Measurements from ENCODE around the gene CTIF. TPM values are rescaled to one million over a fixed set of nuclear protein-coding genes. Genes with fewer than 3 reads are reported as not detected.
A peak's percentile ranks its signal among the peaks of the same experiment; 100 is the strongest.

CTIF gene
- total and polyA plus RNA-seq, 4 donors, result 10.6 to 26.7 (median 12.3) TPM

DNA sequence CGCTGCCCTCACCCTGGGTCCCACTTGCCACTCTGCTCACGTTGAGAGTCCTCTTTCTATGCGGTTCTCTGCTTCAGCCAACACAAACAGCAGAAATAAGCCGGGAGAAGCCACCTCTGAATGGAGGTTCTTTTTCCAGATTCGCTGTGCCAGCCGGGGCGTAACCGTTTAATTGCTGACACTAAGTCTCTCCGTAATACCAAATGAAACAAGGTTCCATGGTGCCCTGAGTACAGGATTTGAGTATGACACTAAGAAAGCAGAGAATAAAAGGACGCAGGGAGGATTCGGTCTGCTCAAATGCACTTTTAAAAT, 37.6 kb downstream of the CTIF start:
- Histone ChIP-seq H3K27ac (ENCODE audit: low read depth in 1 of 2, low read length in 2 of 2) (peak overlapping the region; percentile 56 to 92), H3K4me3 (ENCODE audit: low read depth in 1 of 3, low read length in 3 of 3) (peak overlapping the region in 1 of 3 donors; percentile 12), H3K4me1 (ENCODE audit: control insufficient read depth in 4 of 4, insufficient read depth in 4 of 4, low read length in 3 of 4) (peaks cover 14 to 71% (median 56%) of the 10 kb centered on the region in 4 donors), H3K36me3 (ENCODE audit: control insufficient read depth in 4 of 4, insufficient read depth in 3 of 4, low read depth in 1 of 4, low read length in 3 of 4) (no peaks in the 10 kb centered on the region), H3K9ac (ENCODE audit: low read depth in 1 of 2, low read length in 2 of 2) (peak overlapping the region in 1 of 2 donors; percentile 85), H3K27me3 (ENCODE audit: control insufficient read depth in 4 of 4, insufficient read depth in 4 of 4, low read length in 3 of 4) (no peaks in the 10 kb centered on the region), H3K9me3 (ENCODE audit: control insufficient read depth in 4 of 4, low read length in 3 of 4) (no peaks in the 10 kb centered on the region)
- no peak for DNase-seq (ENCODE audit: low spot score)
- 46% methylated on average over 11 of the region's 11 CpGs for WGBS
- TF ChIP-seq HNF4A (conservative IDR thresholded peaks at IDR 0.05) (no peak), REST (IDR thresholded peaks at IDR 0.05) (peak; percentile 8)

- Histone ChIP-seq H3K36me3 (ENCODE audit: control insufficient read depth in 4 of 4, insufficient read depth in 3 of 4, low read depth in 1 of 4, low read length in 3 of 4) (no peaks in the 10 kb centered on the region), H3K4me1 (ENCODE audit: control insufficient read depth in 4 of 4, insufficient read depth in 4 of 4, low read length in 3 of 4) (peaks cover 15 to 83% (median 65%) of the 10 kb centered on the region in 4 donors), H3K27me3 (ENCODE audit: control insufficient read depth in 4 of 4, insufficient read depth in 4 of 4, low read length in 3 of 4) (no peaks in the 10 kb centered on the region), H3K4me3 (ENCODE audit: low read depth in 1 of 3, low read length in 3 of 3) (no peak overlapping the region), H3K9me3 (ENCODE audit: control insufficient read depth in 4 of 4, low read length in 3 of 4) (no peaks in the 10 kb centered on the region), H3K9ac (ENCODE audit: low read depth in 1 of 2, low read length in 2 of 2) (no peak overlapping the region), H3K27ac (ENCODE audit: low read depth in 1 of 2, low read length in 2 of 2) (peak overlapping the region in 1 of 2 donors; percentile 56)
- TF ChIP-seq SP1 (IDR thresholded peaks at IDR 0.05) (no peak), GABPA (IDR thresholded peaks at IDR 0.05 in 1 of 2, conservative IDR thresholded peaks at IDR 0.05 in 1 of 2) (no peak), FOXA2 (IDR thresholded peaks at IDR 0.05) (no peak)
- 76% methylated on average over 5 of the region's 5 CpGs for WGBS
- DNase-seq (ENCODE audit: low spot score), result no peak
Measured at GRCh38 chr18:48577478-48578190, 38.8 kb downstream of the CTIF start.

GRCh38 chr18:48578289-48578688, 39.5 kb downstream of the CTIF start:
- no peak overlapping the region for H3K9ac ChIP-seq (ENCODE audit: low read depth in 1 of 2, low read length in 2 of 2)
- no peak overlapping the region for H3K4me3 ChIP-seq (ENCODE audit: low read depth in 1 of 3, low read length in 3 of 3)
- H3K27ac ChIP-seq (ENCODE audit: low read depth in 1 of 2, low read length in 2 of 2), result no peak overlapping the region
- H3K36me3 ChIP-seq (ENCODE audit: control insufficient read depth in 4 of 4, insufficient read depth in 3 of 4, low read depth in 1 of 4, low read length in 3 of 4), result no peaks in the 10 kb centered on the region
- H3K4me1 ChIP-seq (ENCODE audit: control insufficient read depth in 4 of 4, insufficient read depth in 4 of 4, low read length in 3 of 4), result peaks cover 18 to 83% (median 64%) of the 10 kb centered on the region in 4 donors
- 94% methylated on average over 3 of the region's 3 CpGs for WGBS
- H3K27me3 ChIP-seq (ENCODE audit: control insufficient read depth in 4 of 4, insufficient read depth in 4 of 4, low read length in 3 of 4), result no peaks in the 10 kb centered on the region
- DNase-seq (ENCODE audit: low spot score), result no peak
- TF ChIP-seq FOXA2 (IDR thresholded peaks at IDR 0.05) (no peak), REST (IDR thresholded peaks at IDR 0.05) (no peak), TAF1 (conservative IDR thresholded peaks at IDR 0.05) (no peak), NR2F2 (IDR thresholded peaks at IDR 0.05) (no peak), JUND (IDR thresholded peaks at IDR 0.05) (no peak), EGR1 (IDR thresholded peaks at IDR 0.05; ENCODE audit: low read depth in 2 of 2) (no peak), FOXA1 (IDR thresholded peaks at IDR 0.05) (no peak), GABPA (IDR thresholded peaks at IDR 0.05 in 1 of 2, conservative IDR thresholded peaks at IDR 0.05 in 1 of 2) (no peak), MAX (IDR thresholded peaks at IDR 0.05) (no peak), HNF4A (conservative IDR thresholded peaks at IDR 0.05) (no peak), HNF4G (IDR thresholded peaks at IDR 0.05) (no peak)
- TF ChIP-seq, protein P1, sequence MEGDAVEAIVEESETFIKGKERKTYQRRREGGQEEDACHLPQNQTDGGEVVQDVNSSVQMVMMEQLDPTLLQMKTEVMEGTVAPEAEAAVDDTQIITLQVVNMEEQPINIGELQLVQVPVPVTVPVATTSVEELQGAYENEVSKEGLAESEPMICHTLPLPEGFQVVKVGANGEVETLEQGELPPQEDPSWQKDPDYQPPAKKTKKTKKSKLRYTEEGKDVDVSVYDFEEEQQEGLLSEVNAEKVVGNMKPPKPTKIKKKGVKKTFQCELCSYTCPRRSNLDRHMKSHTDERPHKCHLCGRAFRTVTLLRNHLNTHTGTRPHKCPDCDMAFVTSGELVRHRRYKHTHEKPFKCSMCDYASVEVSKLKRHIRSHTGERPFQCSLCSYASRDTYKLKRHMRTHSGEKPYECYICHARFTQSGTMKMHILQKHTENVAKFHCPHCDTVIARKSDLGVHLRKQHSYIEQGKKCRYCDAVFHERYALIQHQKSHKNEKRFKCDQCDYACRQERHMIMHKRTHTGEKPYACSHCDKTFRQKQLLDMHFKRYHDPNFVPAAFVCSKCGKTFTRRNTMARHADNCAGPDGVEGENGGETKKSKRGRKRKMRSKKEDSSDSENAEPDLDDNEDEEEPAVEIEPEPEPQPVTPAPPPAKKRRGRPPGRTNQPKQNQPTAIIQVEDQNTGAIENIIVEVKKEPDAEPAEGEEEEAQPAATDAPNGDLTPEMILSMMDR (IDR thresholded peaks at IDR 0.05; ENCODE audit: low read depth, low read length, missing input control), result no peak
- TF ChIP-seq, protein P2, sequence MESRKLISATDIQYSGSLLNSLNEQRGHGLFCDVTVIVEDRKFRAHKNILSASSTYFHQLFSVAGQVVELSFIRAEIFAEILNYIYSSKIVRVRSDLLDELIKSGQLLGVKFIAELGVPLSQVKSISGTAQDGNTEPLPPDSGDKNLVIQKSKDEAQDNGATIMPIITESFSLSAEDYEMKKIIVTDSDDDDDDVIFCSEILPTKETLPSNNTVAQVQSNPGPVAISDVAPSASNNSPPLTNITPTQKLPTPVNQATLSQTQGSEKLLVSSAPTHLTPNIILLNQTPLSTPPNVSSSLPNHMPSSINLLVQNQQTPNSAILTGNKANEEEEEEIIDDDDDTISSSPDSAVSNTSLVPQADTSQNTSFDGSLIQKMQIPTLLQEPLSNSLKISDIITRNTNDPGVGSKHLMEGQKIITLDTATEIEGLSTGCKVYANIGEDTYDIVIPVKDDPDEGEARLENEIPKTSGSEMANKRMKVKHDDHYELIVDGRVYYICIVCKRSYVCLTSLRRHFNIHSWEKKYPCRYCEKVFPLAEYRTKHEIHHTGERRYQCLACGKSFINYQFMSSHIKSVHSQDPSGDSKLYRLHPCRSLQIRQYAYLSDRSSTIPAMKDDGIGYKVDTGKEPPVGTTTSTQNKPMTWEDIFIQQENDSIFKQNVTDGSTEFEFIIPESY (IDR thresholded peaks at IDR 0.05), result no peak
- H3K9me3 ChIP-seq (ENCODE audit: control insufficient read depth in 4 of 4, low read length in 3 of 4), result no peaks in the 10 kb centered on the region

Measured in liver (tissue), 9 donors.